Measurements from ENCODE around the gene ACSF3.
A peak's percentile ranks its signal among the peaks of the same experiment; 100 is the strongest.

ACSF3 gene

DNA sequence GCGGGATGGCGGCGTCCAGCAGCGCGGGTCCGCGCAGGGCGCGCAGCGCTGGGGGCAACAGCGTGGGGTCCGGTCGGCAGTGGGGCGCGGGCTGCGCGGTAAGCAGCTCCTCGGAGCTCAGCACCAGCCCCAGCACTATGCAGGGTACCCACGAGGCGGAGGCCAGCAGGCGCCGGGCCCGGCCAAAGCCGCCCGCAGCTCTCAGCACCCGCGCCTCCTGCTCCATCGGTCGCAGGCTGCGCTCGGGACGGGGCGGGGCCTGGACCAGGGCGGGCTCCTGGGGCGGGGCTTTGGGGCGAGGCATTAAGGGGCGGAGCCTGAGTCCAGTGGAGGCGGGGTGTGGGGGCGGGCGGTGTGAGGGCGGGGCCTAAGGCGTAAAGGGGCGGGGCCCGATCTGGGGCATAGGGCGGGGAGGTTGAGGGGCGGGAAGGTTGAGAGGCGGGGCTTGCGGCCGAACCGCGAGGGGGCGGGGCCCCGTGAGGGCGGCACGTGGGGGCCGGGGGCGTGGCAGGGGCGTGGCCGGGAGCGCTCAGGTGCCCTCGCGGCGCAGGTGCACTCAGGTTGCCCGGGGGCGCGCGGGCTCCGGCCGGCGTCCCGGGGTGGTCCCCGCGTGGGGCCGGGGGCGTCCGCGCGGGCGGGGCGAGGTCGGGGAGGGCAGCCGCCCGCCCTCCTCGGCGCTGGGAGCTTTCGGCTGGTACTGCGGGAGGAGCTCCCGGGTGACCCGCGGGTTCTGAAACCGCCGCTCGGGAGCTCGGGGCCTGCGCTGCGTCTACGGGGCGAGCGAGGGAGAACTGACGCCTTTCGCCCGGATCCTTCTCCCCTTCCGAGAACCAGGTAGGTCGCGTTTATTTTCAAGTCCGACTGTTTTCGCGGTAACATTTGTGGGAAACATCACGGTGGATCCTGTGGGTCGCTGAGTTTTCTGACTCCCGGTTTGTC, 108.1 kb downstream of the ACSF3 start:
- DNase-seq (ENCODE audit: low read depth) = peak; percentile 74

DNA sequence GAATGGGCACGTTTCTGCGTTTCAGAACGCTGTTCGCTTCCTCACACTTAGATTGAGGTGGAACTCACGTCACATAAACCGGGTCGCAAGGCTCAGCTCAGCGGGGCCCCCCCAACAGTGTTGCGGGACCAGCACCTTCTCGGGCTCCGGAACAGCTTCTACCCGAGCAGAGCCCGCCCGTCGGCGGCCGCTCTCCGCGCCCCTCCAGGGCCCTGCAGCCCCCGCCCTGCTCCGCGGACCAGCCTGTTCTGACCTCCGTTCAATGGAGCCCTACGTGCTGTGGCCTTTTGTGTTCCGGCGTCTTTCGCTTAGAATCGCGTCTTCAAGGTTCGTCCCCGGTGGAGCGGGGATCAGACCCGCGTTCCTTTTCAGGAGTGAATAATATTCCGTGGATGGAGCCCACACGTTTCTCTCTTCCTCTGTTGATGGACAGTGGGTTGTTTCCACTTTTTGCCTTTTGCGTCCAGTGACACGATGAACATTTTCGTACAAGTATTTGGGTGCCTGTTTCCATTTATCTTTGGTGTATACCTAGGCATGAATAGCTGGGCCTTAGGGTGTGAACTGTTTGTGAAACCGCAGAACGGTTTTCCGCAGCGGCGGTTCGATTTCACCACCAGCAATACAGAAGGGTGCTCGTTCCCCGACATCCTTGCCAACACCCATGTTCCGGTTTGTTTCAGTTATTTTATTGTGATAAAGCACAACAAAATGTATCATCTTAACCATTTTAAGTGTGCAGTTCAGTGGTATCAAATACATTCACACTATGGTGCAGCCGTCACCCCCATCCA, 109.0 kb downstream of the ACSF3 start:
- no peak for DNase-seq (ENCODE audit: low read depth)
